Body of pancreas (tissue), 4 donors: Measurements from ENCODE around the gene CDC14B.

Source experiments
- CTCF ChIP-seq, 7 experiments: fragments of 450-650 bp in 4 of 7; fragments of 200-600 bp in 3 of 7; sonication (generic) in 3 of 7; IDR thresholded peaks; one replicate each; pipeline ENCODE4 v1.5.1; 2016 to 2019; ENCODE audit warnings: antibody characterized with exemption in 7 of 7
- POLR2A ChIP-seq, 3 donors: fragments of 450-650 bp; IDR thresholded peaks; one replicate each; pipeline ENCODE4 v1.6.1; 2016; ENCODE audit warnings: antibody characterized with exemption in 3 of 3, mild to moderate bottlenecking in 2 of 3

- no peak for TF ChIP-seq CTCF (IDR thresholded peaks at IDR 0.05)
- no peak for TF ChIP-seq POLR2A (IDR thresholded peaks at IDR 0.05)
Measured at GRCh38 chr9:96459268-96460007, 160.2 kb downstream of the CDC14B start.
